ENCODE measurements around the gene FADS2. TPM values are rescaled to one million over a fixed set of nuclear protein-coding genes. Genes with fewer than 3 reads are reported as not detected.

FADS2 gene
- total and polyA plus RNA-seq, 12 donors = 12.2 to 37.0 (median 23.5) TPM

DNA sequence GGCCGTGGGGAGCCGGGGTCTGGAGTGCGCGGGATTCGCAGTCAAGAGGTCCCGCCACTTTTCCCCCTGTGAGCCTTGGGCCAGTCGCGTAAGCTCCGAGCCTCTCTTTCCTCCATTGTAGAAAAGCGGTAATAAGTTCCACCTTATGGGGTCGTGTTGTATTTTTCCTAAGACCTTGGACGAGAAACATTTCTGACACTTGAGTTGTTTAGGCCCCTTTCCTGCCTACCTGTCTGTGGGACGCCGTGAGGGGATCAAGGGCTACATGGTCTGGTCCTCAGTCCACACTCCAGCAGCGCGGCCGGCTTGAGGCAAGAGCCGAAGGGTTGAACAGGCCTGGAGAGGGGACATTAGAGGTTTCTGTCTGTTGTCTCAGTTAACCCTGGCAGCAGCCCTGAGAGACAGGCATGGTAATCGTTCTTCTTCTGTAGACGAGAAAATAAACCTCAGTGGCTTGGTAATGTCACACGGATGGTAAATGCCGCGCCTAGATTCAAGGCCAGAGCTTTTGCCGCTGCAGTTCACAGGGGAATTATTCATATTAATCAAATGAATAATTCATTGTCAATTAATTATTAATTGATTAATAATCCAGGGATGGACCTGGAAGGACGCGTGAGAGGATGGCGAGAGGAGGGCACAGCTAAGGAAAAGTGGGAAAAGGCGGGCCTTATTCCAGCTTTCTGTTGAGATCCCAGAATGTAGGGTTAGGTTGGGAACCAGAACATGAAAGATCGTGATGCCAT, 34.8 kb upstream of the FADS2 start:
- no peaks in the 10 kb centered on the region for H3K27me3 ChIP-seq
- H3K36me3 ChIP-seq = peaks cover 0 to 48% (median 15%) of the 10 kb centered on the region in 9 donors
- intact Hi-C loops (cut with DNase I) = loop anchor here in 3 of 10 donors (5.0 to 10.0 kb wide), 4 partner anchors 152 to 522 kb away; partner anchors contain the start of gene BEST1 (in 1 of the 3)
- ATAC-seq = no peak
- WGBS, 2 donors = 3 to 4% methylated on average over 29 of the region's 29 CpGs
- peaks cover 8 to 37% (median 25%) of the 10 kb centered on the region in 9 donors for H3K4me1 ChIP-seq
- TF ChIP-seq, protein P1, sequence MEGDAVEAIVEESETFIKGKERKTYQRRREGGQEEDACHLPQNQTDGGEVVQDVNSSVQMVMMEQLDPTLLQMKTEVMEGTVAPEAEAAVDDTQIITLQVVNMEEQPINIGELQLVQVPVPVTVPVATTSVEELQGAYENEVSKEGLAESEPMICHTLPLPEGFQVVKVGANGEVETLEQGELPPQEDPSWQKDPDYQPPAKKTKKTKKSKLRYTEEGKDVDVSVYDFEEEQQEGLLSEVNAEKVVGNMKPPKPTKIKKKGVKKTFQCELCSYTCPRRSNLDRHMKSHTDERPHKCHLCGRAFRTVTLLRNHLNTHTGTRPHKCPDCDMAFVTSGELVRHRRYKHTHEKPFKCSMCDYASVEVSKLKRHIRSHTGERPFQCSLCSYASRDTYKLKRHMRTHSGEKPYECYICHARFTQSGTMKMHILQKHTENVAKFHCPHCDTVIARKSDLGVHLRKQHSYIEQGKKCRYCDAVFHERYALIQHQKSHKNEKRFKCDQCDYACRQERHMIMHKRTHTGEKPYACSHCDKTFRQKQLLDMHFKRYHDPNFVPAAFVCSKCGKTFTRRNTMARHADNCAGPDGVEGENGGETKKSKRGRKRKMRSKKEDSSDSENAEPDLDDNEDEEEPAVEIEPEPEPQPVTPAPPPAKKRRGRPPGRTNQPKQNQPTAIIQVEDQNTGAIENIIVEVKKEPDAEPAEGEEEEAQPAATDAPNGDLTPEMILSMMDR (IDR thresholded peaks at IDR 0.05) = no peak
- H3K9me3 ChIP-seq = no peaks in the 10 kb centered on the region
- peak overlapping the region in 9 of 10 donors; percentile 89 to 98 (median 96) for H3K27ac ChIP-seq
- no peak for DNase-seq
- H3K4me3 ChIP-seq = peak overlapping the region; percentile 65 to 90 (median 78)

DNA sequence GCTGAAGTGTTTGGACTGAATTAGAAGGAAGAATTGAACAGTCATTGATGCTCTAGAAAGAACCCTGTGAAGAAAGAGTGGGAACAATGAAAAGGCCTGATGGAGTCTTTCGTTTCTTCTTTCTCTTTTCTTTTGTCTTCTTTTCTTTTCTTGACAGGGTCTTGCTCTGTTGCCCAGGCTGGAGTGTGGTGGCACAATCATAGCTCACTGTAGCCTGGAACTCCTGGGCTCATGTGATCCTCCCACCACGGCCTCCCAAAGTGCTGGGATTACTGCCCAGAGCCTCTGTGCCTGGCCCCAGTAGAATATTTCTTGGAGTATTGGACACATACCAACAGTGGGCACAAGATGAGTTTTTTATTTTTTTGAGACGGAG, 34.3 kb upstream of the FADS2 start:
- Histone ChIP-seq H3K36me3 (peaks cover 0 to 42% (median 15%) of the 10 kb centered on the region in 9 donors), H3K9me3 (no peaks in the 10 kb centered on the region), H3K4me3 (peak overlapping the region in 3 of 10 donors; percentile 71 to 89 (median 79)), H3K27ac (no peak overlapping the region), H3K27me3 (no peaks in the 10 kb centered on the region), H3K4me1 (peaks cover 8 to 37% (median 25%) of the 10 kb centered on the region in 9 donors)
- 63 to 65% methylated on average over 3 of the region's 3 CpGs for WGBS, 2 donors
- intact Hi-C loops (cut with DNase I) = loop anchor here in 3 of 10 donors (5.0 to 10.0 kb wide), 4 partner anchors 151 to 521 kb away; partner anchors contain the start of gene BEST1 (in 1 of the 3)
- DNase-seq (no peak), ATAC-seq (no peak)
- TF ChIP-seq, protein P1 (IDR thresholded peaks at IDR 0.05) = no peak

DNA sequence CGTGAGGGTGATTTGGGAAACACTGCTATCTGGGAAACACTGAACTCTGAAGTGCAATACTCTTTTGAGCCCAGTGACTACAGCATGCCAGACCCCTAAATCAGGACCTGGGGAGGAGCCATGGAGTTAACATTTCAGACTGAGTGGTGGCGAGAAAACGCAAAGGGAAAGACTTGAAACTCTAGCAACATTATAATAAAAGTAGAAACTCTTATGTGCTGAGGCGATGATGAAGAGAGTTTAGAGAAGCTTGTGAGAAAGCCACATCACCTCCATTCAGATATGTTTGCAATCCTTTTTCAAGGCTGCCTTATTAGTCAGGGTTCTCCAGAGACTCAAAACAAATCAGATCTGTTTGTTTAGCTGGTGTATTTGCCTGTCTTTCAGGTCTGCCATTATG, 33.5 kb upstream of the FADS2 start:
- intact Hi-C loops (cut with DNase I) = loop anchor here in 3 of 10 donors (5.0 to 10.0 kb wide), 4 partner anchors 150 to 520 kb away; partner anchors contain the start of gene BEST1 (in 1 of the 3)

DNA sequence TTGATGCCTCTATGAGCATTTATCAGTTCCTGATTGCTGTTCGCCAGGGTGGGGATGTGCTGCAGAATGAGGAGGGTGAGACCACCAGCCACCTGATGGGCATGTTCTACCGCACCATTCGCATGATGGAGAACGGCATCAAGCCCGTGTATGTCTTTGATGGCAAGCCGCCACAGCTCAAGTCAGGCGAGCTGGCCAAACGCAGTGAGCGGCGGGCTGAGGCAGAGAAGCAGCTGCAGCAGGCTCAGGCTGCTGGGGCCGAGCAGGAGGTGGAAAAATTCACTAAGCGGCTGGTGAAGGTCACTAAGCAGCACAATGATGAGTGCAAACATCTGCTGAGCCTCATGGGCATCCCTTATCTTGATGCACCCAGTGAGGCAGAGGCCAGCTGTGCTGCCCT, 32.6 kb upstream of the FADS2 start:
- TF ChIP-seq, protein P1 (IDR thresholded peaks at IDR 0.05) = no peak
- no peaks in the 10 kb centered on the region for H3K27me3 ChIP-seq
- WGBS, 2 donors = 84 to 87% methylated on average over 12 of the region's 12 CpGs
- H3K27ac ChIP-seq = no peak overlapping the region
- H3K36me3 ChIP-seq = peaks cover 0 to 31% (median 0%) of the 10 kb centered on the region in 9 donors
- no peak overlapping the region for H3K4me3 ChIP-seq
- no peaks in the 10 kb centered on the region for H3K9me3 ChIP-seq
- peaks cover 8 to 42% (median 25%) of the 10 kb centered on the region in 9 donors for H3K4me1 ChIP-seq
- ATAC-seq (no peak), DNase-seq (no peak)
- intact Hi-C loops (cut with DNase I) = loop anchor here in 9 of 10 donors (5.0 to 10.0 kb wide), 10 partner anchors 37 to 519 kb away; partner anchors contain the start of gene FADS3 (in 2 of the 9)

More for the DNA sequence above, 33.5 kb upstream of the FADS2 start:
- DNase-seq = no peak
- TF ChIP-seq, protein P1 (IDR thresholded peaks at IDR 0.05) = no peak
- peaks cover 0 to 39% (median 7%) of the 10 kb centered on the region in 9 donors for H3K36me3 ChIP-seq
- no peak for ATAC-seq
- no peaks in the 10 kb centered on the region for H3K27me3 ChIP-seq
- H3K27ac ChIP-seq = no peak overlapping the region
- H3K9me3 ChIP-seq = no peaks in the 10 kb centered on the region
- WGBS, 2 donors = 88 to 89% methylated on average over 4 of the region's 4 CpGs
- H3K4me3 ChIP-seq = no peak overlapping the region
- H3K4me1 ChIP-seq = peaks cover 8 to 42% (median 25%) of the 10 kb centered on the region in 9 donors

All from heart right ventricle (tissue), 16 donors.